IMR-90 (cell line): Measurements from ENCODE around the gene ZBTB47.

Experiments
- BHLHE40 ChIP-seq: fragments of 150-350 bp; IDR thresholded peaks from 2 replicates; pipeline ENCODE4 v1.6.1; 2016; ENCODE audit warnings: mild to moderate bottlenecking, low read depth, low read length
- CTCF ChIP-seq: conservative IDR thresholded peaks from 2 replicates; pipeline ENCODE4 v1.5.1; 2012; ENCODE audit warnings: mild to moderate bottlenecking, low read depth, low read length, improper control_type of control experiment
- ELK1 ChIP-seq: fragments of 150-350 bp; IDR thresholded peaks from 2 replicates; pipeline ENCODE4 v1.6.1; 2016; ENCODE audit warnings: low read depth, mild to moderate bottlenecking, low read length, moderate library complexity, borderline replicate concordance
- MAFK ChIP-seq: IDR thresholded peaks from 2 replicates; pipeline ENCODE4 v1.6.1; 2012; ENCODE audit warnings: low read depth, low read length, improper control_type of control experiment
- MAZ ChIP-seq: IDR thresholded peaks from 2 replicates; pipeline ENCODE4 v1.6.1; 2012; ENCODE audit warnings: low read depth, mild to moderate bottlenecking, low read length, improper control_type of control experiment, moderate library complexity, borderline replicate concordance
- POLR2A ChIP-seq: IDR thresholded peaks from 2 replicates; pipeline ENCODE4 v1.6.1; 2012; ENCODE audit warnings: mild to moderate bottlenecking, low read depth, low read length
- RCOR1 ChIP-seq: IDR thresholded peaks from 2 replicates; pipeline ENCODE4 v1.6.1; 2012; ENCODE audit warnings: mild to moderate bottlenecking, low read length, improper control_type of control experiment; ENCODE audit not compliant: insufficient replicate concordance
- RFX5 ChIP-seq: IDR thresholded peaks from 2 replicates; pipeline ENCODE4 v1.8.0; 2012; ENCODE audit warnings: low read depth, mild to moderate bottlenecking, low read length, moderate library complexity
- USF2 ChIP-seq: fragments of 150-350 bp; IDR thresholded peaks from 2 replicates; pipeline ENCODE4 v1.6.1; 2017; ENCODE audit warnings: mild to moderate bottlenecking, antibody characterized with exemption, low read length, low read depth

- no peak for TF ChIP-seq POLR2A
- TF ChIP-seq CTCF, result no peak
- TF ChIP-seq ELK1, result no peak
- no peak for TF ChIP-seq RFX5
- no peak for TF ChIP-seq USF2
- no peak for TF ChIP-seq MAFK
- no peak for TF ChIP-seq BHLHE40
- no peak for TF ChIP-seq MAZ
- TF ChIP-seq RCOR1, result no peak
Observed at GRCh38 chr3:42686832-42687650, 33.5 kb downstream of the ZBTB47 start.
